HG02798 (cell line): ENCODE measurements around the gene CADM1.
A peak's percentile ranks its signal among the peaks of the same experiment; 100 is the strongest.

Experiments
- ATAC-seq: cut with Tn5 transposase; IDR thresholded peaks from one replicate; pipeline ENCODE4 v1.9.1; 2021; ENCODE audit warnings: mild to moderate bottlenecking; ENCODE audit not compliant: unreplicated experiment, poor library complexity

The CADM1 gene

DNA sequence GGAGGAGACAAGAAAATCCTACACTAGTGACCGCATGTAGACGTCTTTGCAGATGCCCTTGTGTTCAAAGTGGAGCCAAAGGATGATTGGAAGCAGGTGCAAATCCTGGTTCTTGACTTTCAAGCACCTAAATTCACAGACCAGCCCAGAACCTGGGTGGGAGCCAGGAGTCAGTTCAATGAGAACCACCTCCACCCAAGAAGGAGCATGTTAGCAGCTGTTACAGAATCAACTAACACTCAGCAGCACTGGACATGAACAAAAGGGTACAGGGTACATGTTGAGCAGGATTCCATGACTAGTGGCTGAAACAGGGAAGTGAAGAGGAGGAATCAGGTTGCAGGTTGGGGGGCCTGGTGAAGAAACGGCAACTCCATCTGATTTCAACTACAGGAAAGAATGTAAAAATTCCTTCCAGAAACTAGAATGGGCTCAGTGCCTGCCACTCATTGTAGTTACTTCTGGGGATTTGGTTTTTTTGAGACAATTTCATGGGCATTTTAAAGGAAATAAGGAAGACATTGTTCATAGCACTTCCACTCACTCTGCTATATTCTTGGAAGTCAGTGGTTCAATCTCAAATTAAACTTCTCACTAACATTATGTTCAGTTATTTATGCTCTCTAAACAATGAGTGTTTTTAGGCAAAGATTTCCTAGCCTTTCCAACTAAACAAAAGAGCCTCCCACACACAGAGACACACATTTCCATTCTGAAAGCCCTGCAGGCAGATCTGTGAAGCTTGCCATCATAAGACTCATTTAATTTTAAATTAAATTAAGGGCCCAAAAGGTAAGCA, 173.3 kb downstream of the CADM1 start:
- no peak for ATAC-seq

- ATAC-seq, result no peak
Observed at GRCh38 chr11:115326526-115326925, 177.7 kb downstream of the CADM1 start.

DNA sequence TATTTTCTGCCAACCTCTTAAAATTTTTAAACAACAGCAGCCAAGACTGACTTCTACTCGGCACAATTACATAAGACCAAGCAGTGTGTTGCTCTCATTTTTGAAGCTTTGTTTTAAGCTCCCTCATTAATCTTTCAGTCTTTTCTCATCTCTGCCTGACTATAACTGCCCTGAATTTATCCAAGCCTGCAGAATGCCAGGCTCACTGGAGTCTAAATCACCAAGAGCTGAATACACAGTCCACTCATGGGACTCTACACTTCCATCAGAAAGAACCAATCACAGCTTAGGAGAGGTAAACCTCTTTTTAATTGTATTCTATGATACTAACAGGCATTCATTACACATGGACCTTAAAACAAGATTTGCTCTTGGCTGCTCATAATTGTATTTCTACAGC, 178.7 kb downstream of the CADM1 start:
- ATAC-seq, result no peak

GRCh38 chr11:115324581-115325432, 179.4 kb downstream of the CADM1 start:
- peak; percentile 85 for ATAC-seq

GRCh38 chr11:115322553-115323203, 181.5 kb downstream of the CADM1 start:
- no peak for ATAC-seq

- no peak for ATAC-seq
Observed at GRCh38 chr11:115321605-115322289, 182.5 kb downstream of the CADM1 start.

DNA sequence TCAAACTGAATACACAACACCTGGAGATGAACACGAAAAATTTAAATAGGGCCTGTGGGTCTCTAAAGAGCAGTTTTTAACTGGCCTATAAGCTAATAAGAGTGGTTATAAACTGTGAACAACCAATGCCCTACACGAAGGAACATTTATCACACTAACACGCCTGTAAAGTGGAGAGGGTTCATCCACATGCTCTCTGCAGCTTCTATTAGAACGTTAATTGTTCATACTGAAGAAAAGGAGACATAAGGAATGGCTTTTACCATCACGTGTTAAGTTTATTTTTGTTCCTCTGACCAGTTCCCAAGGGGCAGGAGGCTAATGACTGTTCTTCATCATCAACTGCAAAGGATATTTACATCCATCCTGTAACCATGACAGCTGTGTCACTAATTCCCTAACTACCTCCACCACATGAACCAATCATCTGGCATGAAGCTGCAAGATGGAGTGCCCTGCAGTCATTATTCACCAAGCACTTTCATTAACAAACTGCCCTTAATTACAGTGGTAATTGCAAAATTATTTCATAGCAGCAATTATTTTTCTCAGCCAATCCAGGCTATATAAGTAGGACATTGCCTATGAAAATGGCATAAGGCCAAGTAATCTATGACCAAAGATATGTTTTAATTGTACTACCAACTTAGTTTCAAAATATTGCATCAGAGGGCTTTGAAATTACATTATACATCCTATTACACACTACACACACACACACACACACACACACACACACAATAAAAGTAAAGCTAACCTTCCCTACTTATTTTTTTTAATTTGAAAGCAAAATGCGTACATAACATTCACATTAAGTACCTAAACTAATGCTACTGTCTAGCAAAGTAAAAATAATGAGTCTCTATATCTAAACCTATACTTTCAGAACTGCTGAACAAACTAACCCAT, 186.7 kb downstream of the CADM1 start:
- no peak for ATAC-seq

DNA sequence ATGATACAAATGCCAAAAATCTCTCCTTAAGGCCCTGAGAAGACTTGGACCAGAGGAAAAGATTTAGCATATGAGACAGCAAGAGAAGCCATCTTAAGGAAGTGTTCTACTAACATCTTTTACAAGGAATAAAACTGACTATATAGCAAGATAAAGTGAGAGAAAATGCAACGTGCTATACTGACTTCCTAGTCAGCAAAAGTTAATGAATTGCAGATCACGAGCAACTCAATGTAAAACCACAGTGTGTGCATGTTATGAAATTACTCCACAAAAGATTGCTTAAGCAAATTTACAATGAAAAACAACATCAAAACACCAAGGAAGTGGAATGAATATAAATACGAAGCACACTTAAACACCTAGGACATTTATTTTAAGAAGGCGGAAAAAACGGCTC, 187.5 kb downstream of the CADM1 start:
- no peak for ATAC-seq

GRCh38 chr11:115314330-115314920, 189.8 kb downstream of the CADM1 start:
- ATAC-seq, result no peak

GRCh38 chr11:115313224-115313838, 190.9 kb downstream of the CADM1 start:
- no peak for ATAC-seq

- no peak for ATAC-seq
Observed at GRCh38 chr11:115311949-115312348, 192.3 kb downstream of the CADM1 start.

DNA sequence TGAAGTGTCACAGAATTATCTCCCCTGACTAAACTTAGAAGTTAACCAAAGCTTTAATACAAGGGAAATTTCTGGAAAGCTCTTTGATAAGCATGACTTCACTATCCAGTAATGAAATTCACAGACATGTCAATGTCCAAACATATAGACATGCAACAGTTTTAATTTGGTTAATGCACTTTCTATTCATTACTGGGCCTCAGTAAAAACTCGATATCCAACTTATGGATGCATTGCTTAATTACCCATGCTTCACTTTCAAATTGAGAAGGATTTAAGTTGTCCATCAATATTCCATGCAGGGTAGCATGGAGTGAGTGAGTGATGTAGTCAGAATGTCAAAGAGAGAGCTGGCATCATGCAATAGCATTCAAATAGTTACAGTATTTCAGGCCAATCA, 197.5 kb downstream of the CADM1 start:
- no peak for ATAC-seq

- no peak for ATAC-seq
Observed at GRCh38 chr11:115304774-115305472, 199.3 kb downstream of the CADM1 start.

DNA sequence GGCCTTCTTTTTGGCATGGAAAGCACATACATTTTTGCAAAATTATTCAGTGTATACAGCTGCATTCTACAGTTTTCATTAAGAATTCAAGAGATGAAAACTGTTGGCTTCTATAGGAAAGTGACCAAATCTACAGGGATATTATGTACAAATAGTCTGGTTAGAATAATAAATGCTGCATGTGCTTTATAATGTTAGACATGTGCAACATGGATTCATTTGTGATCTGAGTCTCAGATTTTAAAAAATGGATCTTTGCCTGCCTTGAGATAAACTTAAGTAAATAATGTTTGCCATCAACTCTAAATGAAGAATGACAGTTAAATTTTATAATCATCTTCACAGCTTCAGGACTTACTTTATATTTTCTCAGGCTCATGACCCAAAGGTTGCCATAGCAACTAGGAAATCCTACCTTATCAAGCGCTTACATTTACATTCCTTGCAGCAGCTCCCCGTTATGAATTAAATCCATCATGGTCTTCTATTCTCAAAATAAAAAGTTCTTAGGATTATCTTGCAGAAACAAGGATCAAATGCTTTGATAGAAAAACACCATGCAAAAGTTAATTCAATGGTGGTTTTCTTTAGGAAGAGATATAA, 200.2 kb downstream of the CADM1 start:
- no peak for ATAC-seq

DNA sequence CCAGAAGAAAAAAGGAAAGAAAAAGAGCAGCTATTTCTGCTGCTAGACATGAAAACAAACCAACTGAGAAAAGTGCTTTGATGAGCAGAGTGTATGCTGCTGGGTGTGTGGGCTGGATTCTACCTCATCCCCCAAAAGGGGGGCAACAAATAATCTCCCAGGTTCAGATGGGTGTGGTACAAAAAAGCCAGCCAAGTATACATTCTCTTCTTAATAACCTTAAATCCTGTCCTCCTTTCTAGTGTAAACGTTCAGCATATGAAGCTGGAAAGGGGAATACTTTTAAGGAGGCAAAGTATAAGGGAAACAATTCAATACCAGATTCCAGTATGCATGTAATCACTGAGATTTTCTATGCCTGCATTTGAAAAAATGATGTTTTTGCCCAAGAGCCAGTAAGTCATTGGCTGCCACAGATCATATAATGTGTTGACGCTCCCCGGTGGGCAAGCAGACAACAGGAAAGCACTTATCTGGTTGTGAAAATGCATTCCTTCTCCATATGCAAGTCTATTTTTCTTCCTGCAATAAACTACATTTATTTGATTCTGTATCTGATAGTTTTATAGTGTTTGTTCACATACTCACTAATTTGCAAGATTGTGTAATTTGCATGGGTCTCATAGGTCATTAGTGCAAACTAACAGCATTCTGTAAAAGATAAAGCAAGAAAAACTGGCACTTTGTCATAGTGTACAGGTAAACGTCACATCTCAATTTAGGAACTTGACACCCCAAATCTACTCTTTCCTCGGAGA, 201.1 kb downstream of the CADM1 start:
- no peak for ATAC-seq

- ATAC-seq, result no peak
Observed at GRCh38 chr11:115300660-115301428, 203.4 kb downstream of the CADM1 start.
